ENCODE results near the gene ERG. TPM values are rescaled to one million over a fixed set of nuclear protein-coding genes. Genes with fewer than 3 reads are reported as not detected.

The ERG gene
- total RNA-seq, 2 donors from 2014 or later, result 2.5 to 6.7 TPM

GRCh38 chr21:38489271-38489652 lies 9.0 kb downstream of the ERG start:
- Histone ChIP-seq H3K4me1 (peaks cover 13% of the 10 kb centered on the region), H3K27ac (peak overlapping the region; percentile 62), H3K36me3 (no peaks in the 10 kb centered on the region), H3K4me3 (no peak overlapping the region), H3K9me3 (no peaks in the 10 kb centered on the region), H3K27me3 (no peaks in the 10 kb centered on the region), H3K9ac (ENCODE audit: low read depth in 2 of 2, low read length in 2 of 2) (no peak overlapping the region)
- DNase-seq, result no peak
- intact Hi-C loops (cut with DNase I), result no loop called here
- TF ChIP-seq, protein P1, sequence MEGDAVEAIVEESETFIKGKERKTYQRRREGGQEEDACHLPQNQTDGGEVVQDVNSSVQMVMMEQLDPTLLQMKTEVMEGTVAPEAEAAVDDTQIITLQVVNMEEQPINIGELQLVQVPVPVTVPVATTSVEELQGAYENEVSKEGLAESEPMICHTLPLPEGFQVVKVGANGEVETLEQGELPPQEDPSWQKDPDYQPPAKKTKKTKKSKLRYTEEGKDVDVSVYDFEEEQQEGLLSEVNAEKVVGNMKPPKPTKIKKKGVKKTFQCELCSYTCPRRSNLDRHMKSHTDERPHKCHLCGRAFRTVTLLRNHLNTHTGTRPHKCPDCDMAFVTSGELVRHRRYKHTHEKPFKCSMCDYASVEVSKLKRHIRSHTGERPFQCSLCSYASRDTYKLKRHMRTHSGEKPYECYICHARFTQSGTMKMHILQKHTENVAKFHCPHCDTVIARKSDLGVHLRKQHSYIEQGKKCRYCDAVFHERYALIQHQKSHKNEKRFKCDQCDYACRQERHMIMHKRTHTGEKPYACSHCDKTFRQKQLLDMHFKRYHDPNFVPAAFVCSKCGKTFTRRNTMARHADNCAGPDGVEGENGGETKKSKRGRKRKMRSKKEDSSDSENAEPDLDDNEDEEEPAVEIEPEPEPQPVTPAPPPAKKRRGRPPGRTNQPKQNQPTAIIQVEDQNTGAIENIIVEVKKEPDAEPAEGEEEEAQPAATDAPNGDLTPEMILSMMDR (IDR thresholded peaks at IDR 0.05), result no peak

GRCh38 chr21:38488640-38489270 lies 9.5 kb downstream of the ERG start:
- TF ChIP-seq, protein P1 (IDR thresholded peaks at IDR 0.05), result no peak
- H3K9ac ChIP-seq (ENCODE audit: low read depth in 2 of 2, low read length in 2 of 2), result no peak overlapping the region
- H3K27ac ChIP-seq, result peak overlapping the region; percentile 62
- no peaks in the 10 kb centered on the region for H3K27me3 ChIP-seq
- no peaks in the 10 kb centered on the region for H3K36me3 ChIP-seq
- intact Hi-C loops (cut with DNase I), result no loop called here
- no peaks in the 10 kb centered on the region for H3K9me3 ChIP-seq
- H3K4me1 ChIP-seq, result peaks cover 13% of the 10 kb centered on the region
- no peak overlapping the region for H3K4me3 ChIP-seq
- no peak for DNase-seq

- no peaks in the 10 kb centered on the region for H3K9me3 ChIP-seq
- H3K9ac ChIP-seq (ENCODE audit: low read depth in 2 of 2, low read length in 2 of 2), result no peak overlapping the region
- H3K36me3 ChIP-seq, result no peaks in the 10 kb centered on the region
- TF ChIP-seq, protein P1 (IDR thresholded peaks at IDR 0.05), result no peak
- peaks cover 13% of the 10 kb centered on the region for H3K4me1 ChIP-seq
- no peak overlapping the region for H3K4me3 ChIP-seq
- H3K27me3 ChIP-seq, result no peaks in the 10 kb centered on the region
- intact Hi-C loops (cut with DNase I), result no loop called here
- peak; percentile 51 for DNase-seq
- H3K27ac ChIP-seq, result peak overlapping the region; percentile 62
These were observed 10.2 kb downstream of the ERG start for GRCh38 chr21:38487901-38488639.

DNA sequence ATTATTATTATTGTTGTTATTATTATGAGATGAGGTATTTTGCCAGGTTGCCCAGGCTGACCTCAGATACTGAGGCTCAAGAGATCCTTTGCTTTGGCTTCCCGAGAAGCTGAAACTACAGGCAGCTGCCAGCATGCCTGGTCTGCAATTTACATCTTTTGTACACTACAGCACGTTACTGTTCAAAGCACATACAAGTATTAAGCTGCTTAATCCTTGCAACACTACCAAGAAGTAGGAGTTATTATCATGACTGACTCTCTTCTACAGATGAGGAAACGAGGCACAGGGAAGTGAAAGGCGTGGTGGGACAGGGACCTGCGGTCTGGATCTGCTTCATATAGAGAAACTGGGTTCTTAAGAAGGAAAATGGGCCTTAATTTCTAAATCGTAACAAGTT lies 11.6 kb downstream of the ERG start:
- Histone ChIP-seq H3K4me1 (peaks cover 13% of the 10 kb centered on the region), H3K9me3 (no peaks in the 10 kb centered on the region), H3K27me3 (no peaks in the 10 kb centered on the region)

GRCh38 chr21:38486221-38486620 lies 12.1 kb downstream of the ERG start:
- H3K9ac ChIP-seq (ENCODE audit: low read depth in 2 of 2, low read length in 2 of 2), result no peak overlapping the region
- TF ChIP-seq, protein P1 (IDR thresholded peaks at IDR 0.05), result no peak
- no peak overlapping the region for H3K27ac ChIP-seq
- DNase-seq, result no peak
- intact Hi-C loops (cut with DNase I), result no loop called here
- no peaks in the 10 kb centered on the region for H3K36me3 ChIP-seq
- H3K4me3 ChIP-seq, result no peak overlapping the region
- H3K9me3 ChIP-seq, result no peaks in the 10 kb centered on the region
- no peaks in the 10 kb centered on the region for H3K27me3 ChIP-seq
- peaks cover 13% of the 10 kb centered on the region for H3K4me1 ChIP-seq

More for the DNA sequence above, 11.6 kb downstream of the ERG start:
- TF ChIP-seq, protein P1 (IDR thresholded peaks at IDR 0.05), result no peak
- no peak for DNase-seq
- H3K36me3 ChIP-seq, result no peaks in the 10 kb centered on the region
- H3K27ac ChIP-seq, result no peak overlapping the region
- no peak overlapping the region for H3K4me3 ChIP-seq
- no peak overlapping the region for H3K9ac ChIP-seq (ENCODE audit: low read depth in 2 of 2, low read length in 2 of 2)
- intact Hi-C loops (cut with DNase I), result no loop called here

Measured in colonic mucosa (tissue), 4 donors.